B cell (primary cell): ENCODE data around the gene SLC12A1. TPM values are rescaled to one million over a fixed set of nuclear protein-coding genes. Genes with fewer than 3 reads are reported as not detected.
A peak's percentile ranks its signal among the peaks of the same experiment; 100 is the strongest.

Experiments
- ATAC-seq: fragments of 200-7000 bp; cut with Tn5 transposase; one replicate; pipeline ENCODE4 v1.10.0; 2021; ENCODE audit warnings: low read depth, mild to moderate bottlenecking, moderate number of reproducible peaks, moderate library complexity
- CTCF ChIA-PET: fragments of 350-600 bp; sonication (Branson Sonifier 250); formaldehyde crosslinking; loops from one replicate; lab custom pipeline; 2021; ENCODE audit warnings: antibody characterized with exemption, inconsistent platforms; lab: Charles Lee
- POLR2A ChIA-PET: fragments of 350-600 bp; sonication (Branson Sonifier 250); formaldehyde crosslinking; loops from one replicate; lab custom pipeline; 2021; ENCODE audit warnings: antibody characterized with exemption; lab: Charles Lee
- DNase-seq: peaks from one replicate; pipeline ENCODE4 v3.0.0; 2013
- H2AFZ ChIP-seq: 2 replicates; pipeline ENCODE4 v1.6.1; 2012; ENCODE audit warnings: mild to moderate bottlenecking, low read depth, low read length; ENCODE audit not compliant: insufficient read depth, poor library complexity, severe bottlenecking
- H3K27ac ChIP-seq, 2 donors: 1 replicate in 1 of 2; 2 replicates in 1 of 2; pipeline ENCODE4 v1.5.1; 2012 to 2013; ENCODE audit warnings: low read length in 2 of 2, mild to moderate bottlenecking in 2 of 2, moderate library complexity in 1 of 2
- H3K27me3 ChIP-seq, 4 experiments: fragments of 200-600 bp in 1 of 4; sonication (generic) in 1 of 4; replicated peaks in 1 of 4; 1 replicate in 2 of 4; 2 replicates in 2 of 4; pipeline versions ENCODE4 v1.6.1 to v1.7.0; 2013 to 2016; ENCODE audit warnings: low read length in 3 of 4, mild to moderate bottlenecking in 2 of 4, mixed read lengths in 1 of 4, moderate library complexity in 1 of 4; ENCODE audit not compliant: insufficient read depth in 4 of 4, control insufficient read depth in 3 of 4; ENCODE audit errors: control extremely low read depth in 1 of 4
- H3K36me3 ChIP-seq, 2 experiments: replicated peaks in 1 of 2; 1 replicate in 1 of 2; 2 replicates in 1 of 2; pipeline versions ENCODE4 v1.6.1 to v1.7.1; 2013; ENCODE audit warnings: low read length in 1 of 2; ENCODE audit not compliant: insufficient read depth in 2 of 2, control insufficient read depth in 1 of 2; ENCODE audit errors: control extremely low read depth in 1 of 2, extremely low read depth in 1 of 2
- H3K4me1 ChIP-seq, 2 donors: fragments of 200-600 bp in 1 of 2; sonication (generic) in 1 of 2; 1 replicate in 1 of 2; 2 replicates in 1 of 2; pipeline versions ENCODE4 v1.5.1 to v1.6.1; 2013 to 2017; ENCODE audit warnings: low read length in 2 of 2; ENCODE audit not compliant: control insufficient read depth in 2 of 2, insufficient read depth in 2 of 2
- H3K4me2 ChIP-seq: replicated peaks from 2 replicates; pipeline ENCODE3; 2012; ENCODE audit warnings: mild to moderate bottlenecking, low read depth, low read length; ENCODE audit not compliant: poor library complexity, severe bottlenecking
- H3K4me3 ChIP-seq, 5 experiments: fragments of 200-600 bp in 1 of 5; sonication (generic) in 1 of 5; 1 replicate in 3 of 5; 2 replicates in 2 of 5; pipeline versions ENCODE4 v1.5.1 to v1.7.0; 2011 to 2016; ENCODE audit warnings: low read length in 4 of 5, mild to moderate bottlenecking in 4 of 5, low read depth in 2 of 5, control low read depth in 1 of 5, moderate library complexity in 1 of 5; ENCODE audit not compliant: insufficient read depth in 1 of 5; ENCODE audit errors: control extremely low read depth in 1 of 5, extremely low read depth in 1 of 5
- H3K79me2 ChIP-seq: fragments of 200-600 bp; sonication (generic); one replicate; pipeline ENCODE4 v1.6.0; 2016; ENCODE audit warnings: low read length; ENCODE audit not compliant: control insufficient read depth, insufficient read depth
- H3K9ac ChIP-seq: fragments of 200-600 bp; sonication (generic); 2 replicates; pipeline ENCODE4 v1.6.1; 2017; ENCODE audit warnings: mild to moderate bottlenecking, low read length, moderate library complexity
- H3K9me3 ChIP-seq, 3 donors: one replicate each; pipeline versions ENCODE4 v1.6.1 to v1.7.1; 2013; ENCODE audit warnings: low read length in 2 of 3; ENCODE audit not compliant: control insufficient read depth in 2 of 3, insufficient read depth in 1 of 3; ENCODE audit errors: control extremely low read depth in 1 of 3
- H4K20me1 ChIP-seq: 2 replicates; pipeline ENCODE4 v1.6.0; 2012; ENCODE audit warnings: mild to moderate bottlenecking, low read length; ENCODE audit not compliant: insufficient read depth, control insufficient read depth, poor library complexity, severe bottlenecking
- H3K27ac Mint-ChIP-seq: one replicate; pipeline ENCODE4 v1.8.0; 2021; ENCODE audit warnings: mixed read lengths
- H3K27me3 Mint-ChIP-seq: one replicate; pipeline ENCODE4 v1.8.0; 2021; ENCODE audit warnings: mixed read lengths
- H3K4me1 Mint-ChIP-seq: one replicate; pipeline ENCODE4 v1.8.0; 2021; ENCODE audit warnings: mixed read lengths
- H3K4me3 Mint-ChIP-seq: one replicate; pipeline ENCODE4 v1.8.0; 2021; ENCODE audit warnings: mixed read lengths
- H3K9me3 Mint-ChIP-seq: one replicate; pipeline ENCODE4 v1.8.0; 2022; ENCODE audit warnings: mixed read lengths; ENCODE audit not compliant: insufficient read depth
- CTCF ChIP-seq: fragments of 200-600 bp; IDR thresholded peaks from one replicate; pipeline ENCODE4 v1.8.0; 2022; ENCODE audit warnings: antibody characterized with exemption, mild to moderate bottlenecking
- EZH2 ChIP-seq: IDR thresholded peaks from 2 replicates; pipeline ENCODE4 v1.6.1; 2012; ENCODE audit warnings: borderline replicate concordance, low read depth, mild to moderate bottlenecking, moderate library complexity, low read length; ENCODE audit not compliant: insufficient read depth, poor library complexity, severe bottlenecking
- WGBS: methylation state at CpG from one replicate; pipeline ENCODE4 v1.1.5; 2013; ENCODE audit warnings: missing lambda C conversion rate; ENCODE audit not compliant: insufficient coverage; 5-methylcytosine and 5-hydroxymethylcytosine counted together
- intact Hi-C: fragments of 100-400 bp; cut with micrococcal nuclease; formaldehyde crosslinking; loops from one replicate; pipeline ENCODE4 v1.10.0; 2022
- polyA plus RNA-seq: library from polyadenylated mRNA; depleted of rRNA; stranded (reverse); fragments of >200 nt; gene quantifications from 2 replicates; pipeline ENCODE4 v1.2.3, GENCODE V29; 2012
- total RNA-seq, 2 donors: library from RNA; stranded (reverse); fragments of 120-200 nt in 1 of 2; gene quantifications; 1 replicate in 1 of 2; 2 replicates in 1 of 2; pipeline versions ENCODE4 v1.2.3 to v1.2.4, GENCODE V29; 2013 to 2022

Gene SLC12A1
- total and polyA plus RNA-seq, 2 donors (not counting 1 experiment from before 2014, with no cell fraction given): not detected

GRCh38 chr15:48248414-48248813, 42.3 kb downstream of the SLC12A1 start:
- Mint-ChIP-seq H3K4me1 (no peaks in the 10 kb centered on the region), H3K9me3 (no peaks in the 10 kb centered on the region), H3K27ac (no peak overlapping the region), H3K27me3 (peaks cover 15% of the 10 kb centered on the region), H3K4me3 (no peak overlapping the region)
- ATAC-seq (no peak), DNase-seq (no peak)
- Histone ChIP-seq H3K79me2 (no peaks in the 10 kb centered on the region), H3K27ac (no peak overlapping the region), H3K9me3 (no peaks in the 10 kb centered on the region), H4K20me1 (no peaks in the 10 kb centered on the region), H3K4me1 (no peaks in the 10 kb centered on the region), H3K36me3 (no peaks in the 10 kb centered on the region), H3K4me3 (no peak overlapping the region), H2AFZ (no peak overlapping the region), H3K9ac (no peak overlapping the region), H3K27me3 (no peaks in the 10 kb centered on the region), H3K4me2 (no peak overlapping the region)
- ChIA-PET POLR2A (no interaction called here), CTCF (interaction anchor here (1.0 kb wide), 1 partner anchor 1053 kb away, joined by 3 read pairs; no protein-coding TSS in a partner anchor)
- no peak for TF ChIP-seq CTCF
- no peak for TF ChIP-seq EZH2
- 97% methylated on average over 3 of the region's 5 CpGs for WGBS
- intact Hi-C loops: no loop called here

DNA sequence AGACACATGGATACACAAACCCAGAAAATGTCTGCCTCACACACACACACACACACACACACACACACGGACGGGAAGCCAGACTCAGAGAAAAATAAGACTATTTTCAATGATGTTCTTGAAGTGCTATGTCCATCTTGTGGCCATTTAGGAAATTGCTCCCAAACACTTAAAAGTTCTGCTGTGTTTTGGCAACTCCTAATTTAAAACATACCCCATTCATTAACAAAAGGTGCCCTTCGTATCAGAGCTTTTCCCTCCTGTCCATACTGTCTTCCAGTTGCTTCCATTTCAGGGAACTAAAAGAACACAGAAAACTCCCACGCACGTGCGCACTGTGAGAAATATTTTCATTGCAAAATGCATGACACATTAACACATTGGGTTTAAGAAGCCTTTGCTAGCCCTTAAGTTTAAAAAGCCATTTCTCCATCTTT, 44.6 kb downstream of the SLC12A1 start:
- Histone ChIP-seq H2AFZ (no peak overlapping the region), H3K9ac (no peak overlapping the region), H3K4me3 (no peak overlapping the region), H3K4me2 (no peak overlapping the region), H3K27ac (no peak overlapping the region), H4K20me1 (no peaks in the 10 kb centered on the region), H3K79me2 (no peaks in the 10 kb centered on the region), H3K4me1 (no peaks in the 10 kb centered on the region), H3K9me3 (no peaks in the 10 kb centered on the region), H3K36me3 (no peaks in the 10 kb centered on the region), H3K27me3 (no peaks in the 10 kb centered on the region)
- intact Hi-C loops: loop anchor here (5.0 kb wide), 1 partner anchor 138 kb away; no protein-coding TSS in a partner anchor
- H3K4me1 Mint-ChIP-seq: no peaks in the 10 kb centered on the region
- no peaks in the 10 kb centered on the region for H3K9me3 Mint-ChIP-seq
- ChIA-PET POLR2A (no interaction called here), CTCF (interaction anchor here (0.7 kb wide), 1 partner anchor 108 kb away, joined by 3 read pairs; no protein-coding TSS in a partner anchor)
- 68% methylated on average over 4 of the region's 6 CpGs for WGBS
- DNase-seq (peak; percentile 27), ATAC-seq (no peak)
- H3K27me3 Mint-ChIP-seq: peaks cover 15% of the 10 kb centered on the region
- TF ChIP-seq CTCF: peak; percentile 53
- TF ChIP-seq EZH2: no peak
- no peak overlapping the region for H3K27ac Mint-ChIP-seq
- no peak overlapping the region for H3K4me3 Mint-ChIP-seq
